Smooth muscle cell of the coronary artery (primary cell): ENCODE results near the gene RYR3. TPM values are rescaled to one million over a fixed set of nuclear protein-coding genes. Genes with fewer than 3 reads are reported as not detected.

Experiments used
- total RNA-seq: library from RNA; depleted of rRNA; stranded (reverse); fragments of >200 nt; gene quantifications from 2 replicates; pipeline ENCODE4 v1.2.3, GENCODE V29; 2014; ENCODE audit warnings: low replicate concordance

RYR3 gene
- total RNA-seq, result under 0.01 and 0.15 TPM in 2 replicates

GRCh38 chr15:33310481-33311311, at the start of gene RYR3:
TSS of gene RYR3 (plus strand) at chr15:33310967. CDS start at chr15:33311046, 79 bp downstream.

Other genes with a start within 250 kb of the RYR3 start
- gene FMN1, start 116.3 kb upstream of the RYR3 start, total RNA-seq, result 0.08 and 7.5 TPM in 2 replicates